Upper lobe of left lung (tissue), 4 donors: Measurements from ENCODE around the gene MORN2.

Source experiments
- POLR2A ChIP-seq, 4 donors: fragments of 450-650 bp; IDR thresholded peaks; one replicate each; pipeline ENCODE4 v1.5.1; 2016 to 2017; ENCODE audit warnings: antibody characterized with exemption in 4 of 4, mild to moderate bottlenecking in 2 of 4
- POLR2AphosphoS5 ChIP-seq, 2 donors: sonication (generic); formaldehyde crosslinking; IDR thresholded peaks; one replicate each; pipeline ENCODE4 v1.5.1; 2017; ENCODE audit warnings: antibody characterized with exemption in 2 of 2
- TF ChIP-seq, protein P1 (sequence below), 6 experiments: fragments of 450-650 bp in 4 of 6; fragments of 200-600 bp in 2 of 6; sonication (generic) in 2 of 6; IDR thresholded peaks; one replicate each; pipeline ENCODE4 v1.5.1; 2016 to 2019; ENCODE audit warnings: antibody characterized with exemption in 6 of 6

DNA sequence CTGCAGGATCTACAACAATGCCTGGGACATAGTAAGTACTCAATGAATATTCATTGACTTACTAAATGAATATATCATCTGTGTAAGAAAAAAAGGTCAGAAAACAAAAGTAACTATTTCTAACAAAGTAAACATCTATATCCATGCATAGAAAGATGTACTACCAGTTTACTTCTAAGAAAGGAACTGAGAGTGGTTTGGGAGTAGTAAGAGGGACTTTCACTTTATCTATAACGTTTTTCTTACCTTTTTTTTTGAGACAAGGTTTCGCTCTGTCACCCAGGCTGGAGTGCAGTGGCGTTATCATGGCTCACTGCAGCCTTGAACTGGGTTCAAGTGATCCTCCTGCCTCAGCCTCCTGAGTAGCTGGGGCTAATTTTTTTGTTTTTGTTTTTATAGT, 25.7 kb upstream of the MORN2 start:
- TF ChIP-seq, protein P1, sequence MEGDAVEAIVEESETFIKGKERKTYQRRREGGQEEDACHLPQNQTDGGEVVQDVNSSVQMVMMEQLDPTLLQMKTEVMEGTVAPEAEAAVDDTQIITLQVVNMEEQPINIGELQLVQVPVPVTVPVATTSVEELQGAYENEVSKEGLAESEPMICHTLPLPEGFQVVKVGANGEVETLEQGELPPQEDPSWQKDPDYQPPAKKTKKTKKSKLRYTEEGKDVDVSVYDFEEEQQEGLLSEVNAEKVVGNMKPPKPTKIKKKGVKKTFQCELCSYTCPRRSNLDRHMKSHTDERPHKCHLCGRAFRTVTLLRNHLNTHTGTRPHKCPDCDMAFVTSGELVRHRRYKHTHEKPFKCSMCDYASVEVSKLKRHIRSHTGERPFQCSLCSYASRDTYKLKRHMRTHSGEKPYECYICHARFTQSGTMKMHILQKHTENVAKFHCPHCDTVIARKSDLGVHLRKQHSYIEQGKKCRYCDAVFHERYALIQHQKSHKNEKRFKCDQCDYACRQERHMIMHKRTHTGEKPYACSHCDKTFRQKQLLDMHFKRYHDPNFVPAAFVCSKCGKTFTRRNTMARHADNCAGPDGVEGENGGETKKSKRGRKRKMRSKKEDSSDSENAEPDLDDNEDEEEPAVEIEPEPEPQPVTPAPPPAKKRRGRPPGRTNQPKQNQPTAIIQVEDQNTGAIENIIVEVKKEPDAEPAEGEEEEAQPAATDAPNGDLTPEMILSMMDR (IDR thresholded peaks at IDR 0.05): no peak
- TF ChIP-seq POLR2A (IDR thresholded peaks at IDR 0.05) (no peak), POLR2AphosphoS5 (IDR thresholded peaks at IDR 0.05) (no peak)
